ENCODE results near the gene C1orf105.

Gene C1orf105

GRCh38 chr1:172466795-172467407 is 46.4 kb downstream of the C1orf105 start:
- DNase-seq = no peak

- no peak for DNase-seq
Measured at GRCh38 chr1:172467446-172467845, 47.0 kb downstream of the C1orf105 start.

GRCh38 chr1:172468296-172468695 is 47.8 kb downstream of the C1orf105 start:
- DNase-seq = no peak

GRCh38 chr1:172469717-172470116 is 49.2 kb downstream of the C1orf105 start:
- no peak for DNase-seq

GRCh38 chr1:172470149-172470548 is 49.7 kb downstream of the C1orf105 start:
- no peak for DNase-seq

- no peak for DNase-seq
Measured at GRCh38 chr1:172471666-172472065, 51.2 kb downstream of the C1orf105 start.

GRCh38 chr1:172472495-172472894 is 52.0 kb downstream of the C1orf105 start:
- DNase-seq = no peak

GRCh38 chr1:172473302-172473701 is 52.8 kb downstream of the C1orf105 start:
- no peak for DNase-seq

- DNase-seq = no peak
Measured at GRCh38 chr1:172473842-172474241, 53.4 kb downstream of the C1orf105 start.

- no peak for DNase-seq
Measured at GRCh38 chr1:172476218-172476811, 55.8 kb downstream of the C1orf105 start.

- no peak for DNase-seq
Measured at GRCh38 chr1:172477216-172477615, 56.7 kb downstream of the C1orf105 start.

GRCh38 chr1:172477741-172478140 is 57.3 kb downstream of the C1orf105 start:
- no peak for DNase-seq

GRCh38 chr1:172478485-172478884 is 58.0 kb downstream of the C1orf105 start:
- DNase-seq = no peak

- no peak for DNase-seq
Measured at GRCh38 chr1:172480431-172480830, 59.9 kb downstream of the C1orf105 start.

- no peak for DNase-seq
Measured at GRCh38 chr1:172482044-172482443, 61.6 kb downstream of the C1orf105 start.

- DNase-seq = no peak
Measured at GRCh38 chr1:172483448-172483847, 63.0 kb downstream of the C1orf105 start.

- no peak for DNase-seq
Measured at GRCh38 chr1:172484252-172484651, 63.8 kb downstream of the C1orf105 start.

- DNase-seq = no peak
Measured at GRCh38 chr1:172485626-172486025, 65.1 kb downstream of the C1orf105 start.

GRCh38 chr1:172486805-172487454 is 66.4 kb downstream of the C1orf105 start:
- DNase-seq = no peak

- DNase-seq = no peak
Measured at GRCh38 chr1:172487550-172487949, 67.1 kb downstream of the C1orf105 start.

- no peak for DNase-seq
Measured at GRCh38 chr1:172488393-172488792, 67.9 kb downstream of the C1orf105 start.

- no peak for DNase-seq
Measured at GRCh38 chr1:172489847-172490246, 69.4 kb downstream of the C1orf105 start.

- DNase-seq = no peak
Measured at GRCh38 chr1:172492421-172492820, 71.9 kb downstream of the C1orf105 start.

GRCh38 chr1:172494166-172494565 is 73.7 kb downstream of the C1orf105 start:
- DNase-seq = no peak

Data from NCI-H1930 (cell line).